GM20431 (cell line): Measurements from ENCODE around the gene HHAT.
"Not testable (repeated sequence)": the region's sequence is repeated elsewhere in the genome, so short reads cannot be mapped to it uniquely, and the experiment has no call there.

ENCODE experiments used
- in situ Hi-C: fragments of 300-500 bp; cut with MseI, MboI; formaldehyde crosslinking; loops from one replicate; pipeline ENCODE4 v1.15.0; 2020; ENCODE audit warnings: low sequenced_read_pairs; ENCODE audit not compliant: unreplicated experiment

The HHAT gene

GRCh38 chr1:210652329-210652954, 323.7 kb downstream of the HHAT start:
- in situ Hi-C loops = no loop called here

DNA sequence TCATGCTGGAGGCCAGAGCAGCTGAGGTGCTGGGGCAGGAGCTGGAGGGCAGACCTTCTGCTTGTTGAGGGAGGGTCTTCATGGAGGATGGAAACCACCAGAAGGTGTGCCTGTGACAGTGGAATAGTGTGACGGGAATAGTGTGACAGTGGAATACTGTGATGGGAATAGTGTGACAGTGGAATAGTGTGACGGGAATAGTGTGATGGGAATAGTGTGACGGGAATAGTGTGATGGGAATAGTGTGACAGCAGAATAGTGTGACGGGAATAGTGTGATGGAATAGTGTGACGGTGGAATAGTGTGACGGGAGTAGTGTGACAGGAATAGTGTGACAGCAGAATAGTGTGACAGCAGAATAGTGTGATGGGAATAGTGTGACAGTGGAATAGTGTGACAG, 325.1 kb downstream of the HHAT start:
- in situ Hi-C loops = no loop called here

DNA sequence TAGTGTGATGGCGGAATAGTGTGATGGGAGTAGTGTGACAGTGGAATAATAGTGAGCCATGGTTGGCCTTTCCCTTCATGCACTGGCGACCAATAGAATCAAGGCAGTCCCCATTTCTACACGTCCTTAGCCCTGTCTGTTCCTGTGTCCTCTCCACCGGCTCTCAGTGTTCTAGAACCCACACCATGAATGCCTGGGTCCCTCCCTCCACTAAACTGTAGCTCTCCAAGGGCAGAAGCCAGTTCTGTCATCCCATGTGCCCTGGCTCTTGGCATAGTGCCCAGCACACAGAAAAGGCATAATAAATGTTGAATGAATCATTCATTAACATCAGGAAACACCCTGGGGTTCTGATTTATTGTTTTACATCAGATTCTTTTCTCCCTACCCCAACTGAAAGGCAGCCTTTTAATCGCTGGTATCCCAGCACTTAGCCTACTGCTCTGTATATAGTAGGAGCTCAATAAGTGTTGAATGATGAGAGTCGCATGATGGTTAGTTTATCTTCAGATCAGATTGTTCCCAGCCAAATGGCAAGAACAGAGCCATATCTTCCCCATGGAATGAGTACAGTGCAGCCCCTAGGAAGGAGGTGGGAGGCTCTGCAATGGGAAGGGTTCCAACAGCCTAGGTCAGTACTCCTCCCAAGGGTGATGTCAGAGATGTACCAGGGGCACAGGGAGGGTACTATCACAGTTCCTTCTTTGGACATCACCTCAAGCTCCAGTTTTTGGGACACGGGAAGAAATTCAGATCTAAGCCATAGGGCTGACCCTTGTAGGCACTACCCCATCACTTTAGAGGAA, 325.7 kb downstream of the HHAT start:
- in situ Hi-C loops = no loop called here

- in situ Hi-C loops = no loop called here
Observed at GRCh38 chr1:210655511-210655910, 326.8 kb downstream of the HHAT start.

DNA sequence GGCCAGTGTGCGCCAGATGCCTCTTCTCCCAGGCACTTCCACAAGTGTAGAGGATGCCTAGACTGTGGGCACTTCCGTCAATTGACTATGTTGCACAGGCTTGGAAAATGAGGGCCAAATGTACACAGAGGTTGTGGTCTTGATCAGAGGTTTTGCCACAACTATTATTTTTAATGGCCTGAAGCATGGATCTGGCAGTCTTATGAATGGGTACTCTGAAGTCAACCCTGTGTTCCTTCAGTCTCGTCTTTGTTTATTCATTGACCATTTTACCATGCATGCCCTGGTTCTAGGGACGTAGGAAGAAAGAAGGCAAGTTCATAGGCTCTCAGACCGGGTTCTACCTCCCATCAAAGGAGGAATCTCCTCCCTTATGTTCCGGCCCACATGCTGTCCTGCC, 329.1 kb downstream of the HHAT start:
- in situ Hi-C loops = no loop called here

DNA sequence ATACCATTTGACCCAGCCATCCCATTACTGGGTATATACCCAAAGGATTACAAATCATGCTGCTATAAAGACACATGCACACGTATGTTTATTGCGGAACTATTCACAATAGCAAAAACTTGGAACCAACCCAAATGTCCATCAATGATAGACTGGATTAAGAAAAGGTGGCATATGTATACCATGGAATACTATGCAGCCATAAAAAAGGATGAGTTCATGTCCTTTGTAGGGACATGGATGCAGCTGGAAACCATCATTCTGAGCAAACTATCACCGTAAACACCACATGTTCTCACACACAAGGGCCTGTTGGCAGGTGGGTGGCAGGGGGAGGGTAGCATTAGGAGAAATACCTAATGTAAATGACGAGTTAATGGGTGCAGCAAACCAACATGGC, 332.8 kb downstream of the HHAT start:
- in situ Hi-C loops = not testable (repeated sequence)

GRCh38 chr1:210662291-210663050, 333.8 kb downstream of the HHAT start:
- in situ Hi-C loops = no loop called here

- in situ Hi-C loops = no loop called here
Observed at GRCh38 chr1:210663730-210664573, 335.2 kb downstream of the HHAT start.

- in situ Hi-C loops = no loop called here
Observed at GRCh38 chr1:210669951-210670350, 341.2 kb downstream of the HHAT start.

- in situ Hi-C loops = no loop called here
Observed at GRCh38 chr1:210674151-210674550, 345.4 kb downstream of the HHAT start.

- in situ Hi-C loops = no loop called here
Observed at GRCh38 chr1:210676539-210676938, 347.8 kb downstream of the HHAT start.

GRCh38 chr1:210677533-210677932, 348.8 kb downstream of the HHAT start:
- in situ Hi-C loops = no loop called here

GRCh38 chr1:210678306-210678705, 349.6 kb downstream of the HHAT start:
- in situ Hi-C loops = no loop called here

DNA sequence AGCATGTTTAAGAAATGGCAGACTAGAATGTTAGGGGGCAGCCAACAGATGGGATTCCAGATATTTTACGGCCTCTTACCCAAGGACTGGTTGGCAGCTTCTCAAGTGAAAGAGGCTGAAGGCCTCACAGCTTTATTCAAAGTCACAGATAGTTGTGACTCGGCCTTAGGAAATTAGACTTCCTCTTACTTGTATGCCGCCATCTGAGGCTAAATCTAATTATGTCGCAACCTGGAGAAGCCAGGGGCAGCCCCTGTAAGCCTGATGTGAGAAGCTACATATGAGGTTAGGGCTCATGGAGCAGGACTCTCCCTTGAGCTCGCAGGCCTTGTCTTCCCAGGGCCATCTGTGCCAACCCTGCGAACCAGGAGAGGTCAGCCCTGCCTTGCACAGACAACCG, 352.5 kb downstream of the HHAT start:
- in situ Hi-C loops = no loop called here

GRCh38 chr1:210683403-210684047, 354.8 kb downstream of the HHAT start:
- in situ Hi-C loops = no loop called here

DNA sequence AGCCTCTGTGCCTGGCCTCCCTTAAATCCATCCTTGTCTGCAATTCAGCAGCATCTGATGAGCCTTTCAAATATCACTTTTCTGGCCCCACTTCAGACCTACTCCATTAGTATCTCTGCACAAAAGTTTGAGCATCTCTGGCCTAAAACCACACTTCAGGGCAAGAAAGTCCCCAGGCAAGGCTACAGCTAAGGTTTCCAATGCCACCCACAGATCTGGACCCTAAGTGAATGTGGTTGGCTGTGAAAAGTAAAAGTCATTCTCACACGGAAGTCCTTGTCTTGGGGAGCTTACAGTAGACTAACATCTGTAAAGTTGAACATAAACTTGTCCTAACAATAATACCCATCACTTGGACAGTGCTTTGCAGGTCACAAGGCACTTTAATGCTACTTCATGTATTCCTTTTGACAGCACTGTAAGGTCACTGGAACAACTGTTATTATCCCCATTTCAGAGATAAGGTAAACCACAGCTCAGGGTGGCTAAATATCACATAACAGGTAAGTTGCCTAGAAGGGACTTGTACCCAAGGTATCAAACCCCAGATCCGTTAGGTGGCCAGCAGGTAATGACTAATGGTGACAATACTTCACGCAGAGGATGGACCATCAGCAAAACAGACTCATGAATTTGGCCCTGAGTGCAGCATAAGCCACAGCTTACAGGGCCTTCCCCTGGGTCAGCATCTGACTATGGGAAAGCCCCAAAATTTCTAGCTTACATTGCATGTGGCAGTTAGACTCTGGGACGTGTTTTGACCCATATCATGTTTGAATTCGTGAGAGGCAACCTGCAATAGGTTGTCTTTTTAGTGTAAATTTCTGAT, 356.0 kb downstream of the HHAT start:
- in situ Hi-C loops = no loop called here

DNA sequence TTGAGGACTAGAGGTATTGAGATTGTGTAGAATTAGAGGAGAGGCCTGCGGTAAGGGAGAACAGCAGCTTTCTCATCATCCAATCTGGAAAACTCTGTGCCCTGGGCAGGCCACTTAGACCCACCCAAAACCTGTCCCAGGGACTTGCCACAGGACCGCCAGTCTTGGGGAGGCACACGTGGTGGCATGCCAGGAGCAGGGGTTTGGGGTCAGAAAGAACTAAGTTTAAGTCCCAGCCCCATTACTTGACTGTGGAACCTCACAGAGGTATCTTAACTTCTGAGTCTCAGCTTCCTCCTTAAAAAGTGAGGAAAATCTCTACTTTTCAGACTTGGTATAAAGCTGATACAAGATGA, 356.6 kb downstream of the HHAT start:
- in situ Hi-C loops = no loop called here

- in situ Hi-C loops = no loop called here
Observed at GRCh38 chr1:210686841-210687240, 358.1 kb downstream of the HHAT start.
